Renal cortex interstitium (tissue), 11 donors: ENCODE results near the gene MRPS12. TPM values are rescaled to one million over a fixed set of nuclear protein-coding genes. Genes with fewer than 3 reads are reported as not detected.
"Not testable (repeated sequence)": the region's sequence is repeated elsewhere in the genome, so short reads cannot be mapped to it uniquely, and the experiment has no call there.

Experiments
- DNase-seq, 11 donors: peaks; one replicate each; pipeline ENCODE4 v3.0.0-alpha.2; 2013; ENCODE audit warnings: low read depth in 9 of 11, low spot score in 4 of 11; ENCODE audit errors: extremely low read depth in 1 of 11
- polyA plus RNA-seq, 3 donors: library from polyadenylated mRNA; unstranded; fragments of 120-200 nt; gene quantifications; one replicate each; pipeline ENCODE4 v1.2.1, GENCODE V29; 2013; ENCODE audit not compliant: insufficient read length in 3 of 3

Gene MRPS12
- polyA plus RNA-seq, 3 donors, result 15.2 to 27.4 (median 26.5) TPM

DNA sequence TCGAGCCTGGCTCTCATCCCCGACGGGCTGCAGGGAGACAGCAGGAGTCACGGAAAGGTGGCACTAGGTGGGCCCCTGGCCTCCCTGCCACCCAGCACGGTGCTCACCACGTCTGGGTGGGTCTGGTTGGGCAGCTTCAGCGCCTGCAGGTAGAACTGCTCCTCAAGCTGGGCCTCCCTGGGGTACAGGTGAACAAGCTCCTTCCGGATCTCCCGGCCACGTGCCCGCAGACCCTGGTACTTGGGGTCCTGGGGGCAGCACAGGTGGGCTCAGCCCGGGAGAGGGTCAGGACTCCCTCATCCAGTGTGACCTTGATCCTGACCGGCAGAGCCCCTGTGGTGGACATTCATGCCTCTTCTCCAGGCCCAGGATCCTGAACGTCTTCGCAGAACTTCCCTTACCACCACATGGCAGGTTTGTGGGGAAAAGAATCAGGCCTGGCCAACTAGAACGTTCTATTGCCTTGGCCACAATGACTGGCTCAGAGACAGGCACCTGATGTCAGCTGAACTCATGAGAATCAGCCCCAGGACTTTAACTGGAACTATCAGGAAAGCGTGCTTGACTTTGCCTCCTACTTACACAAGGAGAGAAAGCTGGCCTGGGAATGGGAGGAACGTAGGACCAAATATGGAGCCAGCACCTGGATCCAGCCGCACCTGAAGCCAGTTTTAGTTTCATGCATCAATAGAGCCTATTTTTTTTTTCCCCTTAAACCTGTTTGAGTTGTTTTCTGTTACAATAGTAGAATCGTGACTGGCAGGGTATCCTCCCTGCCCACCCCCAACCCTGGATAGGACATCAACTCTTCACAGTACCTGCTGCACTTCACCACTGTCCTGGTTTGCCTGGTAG, 9.1 kb upstream of the MRPS12 start:
- DNase-seq, result no peak

DNA sequence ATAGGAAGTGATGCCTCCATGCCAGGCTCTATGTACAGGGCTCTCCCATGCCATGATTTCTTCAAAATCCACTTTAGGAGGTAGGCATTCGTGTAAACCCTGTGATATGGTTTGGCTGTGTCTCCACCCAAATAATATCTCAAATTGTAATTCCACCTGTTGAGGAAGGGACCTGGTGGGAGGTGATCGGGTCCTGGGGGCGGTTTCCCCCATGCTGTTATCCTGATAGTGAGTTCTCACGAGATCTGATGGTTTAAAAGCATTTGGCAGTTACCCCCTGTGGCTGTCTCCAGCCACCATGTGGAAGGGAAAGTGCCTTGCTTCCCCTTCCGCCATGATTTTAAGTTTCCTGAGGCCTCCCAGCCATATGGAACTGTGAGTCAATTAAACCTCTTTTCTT, 8.3 kb upstream of the MRPS12 start:
- no peak for DNase-seq

DNA sequence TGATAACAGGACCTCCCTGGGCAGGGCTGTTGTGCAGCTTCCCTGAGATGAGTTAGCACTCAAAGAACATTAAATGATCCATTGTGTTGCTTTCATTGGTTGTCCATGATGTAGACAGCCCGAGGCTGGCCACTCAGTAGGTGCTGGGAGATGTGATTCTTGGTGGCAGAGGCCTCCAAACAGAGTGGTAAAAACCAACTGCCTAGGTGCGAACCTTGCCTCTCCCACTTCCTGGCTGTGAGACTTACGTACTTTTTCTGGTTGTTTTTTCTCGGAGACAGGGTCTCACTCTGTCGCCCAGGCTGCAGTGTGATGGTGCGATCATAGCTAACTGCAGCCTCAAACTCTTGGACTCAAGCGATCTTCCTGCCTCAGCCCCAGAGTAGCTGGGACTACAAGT, 6.4 kb upstream of the MRPS12 start:
- no peak for DNase-seq

DNA sequence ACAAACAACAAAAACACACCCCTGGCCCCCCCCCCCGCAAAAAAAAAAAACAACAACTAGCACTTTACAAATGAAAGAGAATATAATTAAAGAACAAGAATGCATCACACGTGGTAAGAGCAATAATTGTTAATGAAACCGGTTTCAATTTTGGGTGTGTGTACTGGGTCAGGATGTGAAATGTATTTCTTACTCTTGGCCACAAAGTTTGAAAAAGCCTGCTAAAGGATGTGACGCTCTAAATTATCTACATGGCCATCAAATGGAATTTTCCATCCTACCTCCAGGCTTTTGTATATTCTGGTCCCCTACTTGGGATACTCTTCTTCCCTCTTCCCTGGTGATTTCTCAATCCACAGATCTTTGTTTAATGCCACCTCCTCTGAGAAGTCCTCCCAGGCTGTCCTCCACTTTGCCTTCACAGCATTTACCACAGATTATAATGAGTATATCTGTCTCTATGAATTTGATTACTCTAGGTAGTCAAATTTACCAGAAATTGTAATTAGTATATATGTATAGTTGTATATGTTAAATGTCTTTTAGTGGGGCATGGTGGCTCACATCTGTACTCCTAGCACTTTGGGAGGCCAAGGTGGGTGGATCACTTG, 2.2 kb upstream of the MRPS12 start:
- DNase-seq, result no peak

DNA sequence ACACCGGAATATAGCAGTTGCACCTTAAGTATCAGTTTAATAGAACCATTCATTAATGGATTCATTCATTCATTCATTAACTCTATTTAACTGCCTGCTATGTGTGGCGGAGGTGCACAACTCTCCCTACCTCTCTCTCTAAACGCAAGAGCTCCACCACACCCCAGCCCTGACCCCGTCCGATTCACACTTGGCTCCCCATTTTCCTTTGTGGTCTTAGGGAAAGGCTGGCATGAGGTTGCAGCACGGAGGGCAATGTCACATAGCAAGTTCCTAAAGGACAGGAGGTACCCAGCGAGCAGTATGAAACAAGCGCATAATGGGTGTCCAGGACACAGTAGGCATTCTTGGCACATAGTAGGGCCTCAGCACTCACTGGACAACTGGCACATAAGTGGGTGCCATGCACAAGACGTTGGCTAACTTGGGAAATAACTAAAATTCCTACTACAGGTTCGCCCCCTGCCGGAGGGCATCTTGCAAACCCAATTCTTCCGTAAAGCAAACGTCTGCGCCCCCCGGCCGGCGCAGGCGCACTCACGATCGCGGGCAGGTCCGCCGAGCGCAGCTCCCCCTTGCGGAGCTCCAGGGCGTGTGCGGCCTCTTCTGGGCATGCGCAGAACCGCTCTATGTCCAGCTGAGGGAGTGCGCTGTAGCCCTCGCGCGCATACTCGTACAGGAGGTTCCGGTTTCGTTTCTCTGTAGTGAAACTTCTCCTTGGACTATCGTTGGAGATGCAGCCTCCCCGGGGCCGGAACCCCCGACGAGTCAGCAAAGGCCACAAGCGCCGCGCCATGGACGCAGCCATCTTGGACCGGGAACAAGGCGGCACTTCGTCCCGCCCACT, 592 bp upstream of the MRPS12 start, which contains the start of gene SARS2:
SARS2 (minus strand) TSS at position 835 of the 847 bp plus-strand sequence; CDS start at position 808, 27 bp downstream.
- DNase-seq, result peak in 10 of 11 donors; percentile 83 to 94 (median 89)

DNA sequence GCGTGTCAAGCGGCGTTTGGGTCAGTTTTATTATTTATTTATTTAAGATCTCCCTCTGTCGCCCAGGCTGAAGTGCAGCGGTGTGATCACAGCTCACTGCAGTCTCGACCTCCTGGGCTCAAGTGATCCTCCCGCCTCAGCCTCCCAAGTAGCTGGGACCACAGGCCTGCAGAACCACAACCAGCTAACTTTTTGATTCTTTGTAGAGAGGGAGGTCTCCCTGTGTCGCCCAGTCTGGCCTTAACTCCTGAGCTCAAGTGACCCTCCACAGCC, 713 bp downstream of the MRPS12 start:
- DNase-seq, result no peak

DNA sequence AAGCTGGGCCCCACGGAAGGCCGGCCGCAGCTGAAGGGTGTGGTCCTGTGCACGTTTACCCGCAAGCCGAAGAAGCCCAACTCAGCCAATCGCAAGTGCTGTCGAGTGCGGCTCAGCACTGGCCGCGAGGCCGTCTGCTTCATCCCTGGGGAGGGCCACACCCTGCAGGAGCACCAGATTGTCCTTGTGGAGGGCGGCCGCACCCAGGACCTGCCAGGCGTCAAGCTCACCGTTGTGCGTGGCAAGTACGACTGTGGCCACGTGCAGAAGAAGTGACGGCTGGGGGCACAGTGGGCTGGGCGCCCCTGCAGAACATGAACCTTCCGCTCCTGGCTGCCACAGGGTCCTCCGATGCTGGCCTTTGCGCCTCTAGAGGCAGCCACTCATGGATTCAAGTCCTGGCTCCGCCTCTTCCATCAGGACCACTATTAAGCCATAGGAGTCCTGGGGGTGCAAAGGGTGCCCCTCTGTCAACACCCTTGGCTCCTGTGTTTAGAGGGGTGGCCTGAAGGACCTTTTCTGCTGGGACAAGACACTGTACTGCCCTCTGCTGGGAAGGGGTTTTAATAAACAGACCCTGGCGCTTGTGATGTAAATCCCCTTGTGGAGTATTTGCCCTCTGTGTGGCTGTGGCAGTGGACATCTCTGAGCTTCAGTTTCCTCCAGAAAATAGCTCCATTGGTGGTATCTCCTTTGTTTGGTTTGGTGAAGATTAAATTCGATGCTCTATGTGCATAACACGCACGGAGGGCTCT, 1.9 kb downstream of the MRPS12 start:
- peak in 1 of 11 donors; percentile 32 for DNase-seq

DNA sequence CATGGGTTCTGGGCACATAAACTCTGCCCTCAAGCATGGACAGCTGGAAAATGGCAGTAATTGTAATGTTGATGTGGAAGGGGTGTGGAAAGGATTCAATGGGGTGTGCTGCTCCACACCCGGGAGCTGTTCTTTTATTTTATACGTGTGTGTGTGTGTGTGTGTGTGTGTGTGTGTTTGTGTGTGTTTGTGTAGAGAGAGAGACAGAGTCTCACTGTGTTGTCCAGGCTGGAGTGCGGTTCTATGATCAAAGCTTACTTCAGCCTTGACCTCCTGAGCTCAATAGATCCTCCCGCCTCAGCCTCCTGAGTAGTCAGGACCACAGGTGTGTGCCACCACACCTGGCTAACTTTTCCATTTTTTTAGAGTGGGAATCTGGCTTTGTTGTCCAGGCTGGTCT, 2.8 kb downstream of the MRPS12 start:
- DNase-seq, result no peak

DNA sequence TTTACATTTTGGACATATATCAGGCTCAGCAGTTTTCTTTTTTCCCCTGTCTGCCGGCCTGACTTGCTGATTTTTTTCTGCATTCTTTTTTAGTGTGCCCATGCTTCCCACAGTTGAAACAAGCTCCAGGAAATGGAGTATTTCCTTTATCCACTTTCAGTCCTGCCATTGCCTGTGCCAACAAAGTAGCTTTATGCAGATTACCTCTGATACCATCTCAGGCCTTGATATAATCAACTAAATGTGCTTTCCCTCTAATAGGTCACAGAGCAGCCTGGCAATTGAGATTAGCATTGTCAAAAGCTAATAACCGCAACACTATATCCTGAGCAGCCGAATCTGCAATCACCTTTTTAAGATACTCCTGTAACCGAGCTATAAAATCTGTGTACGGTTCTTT, 9.2 kb downstream of the MRPS12 start:
- DNase-seq, result no peak

DNA sequence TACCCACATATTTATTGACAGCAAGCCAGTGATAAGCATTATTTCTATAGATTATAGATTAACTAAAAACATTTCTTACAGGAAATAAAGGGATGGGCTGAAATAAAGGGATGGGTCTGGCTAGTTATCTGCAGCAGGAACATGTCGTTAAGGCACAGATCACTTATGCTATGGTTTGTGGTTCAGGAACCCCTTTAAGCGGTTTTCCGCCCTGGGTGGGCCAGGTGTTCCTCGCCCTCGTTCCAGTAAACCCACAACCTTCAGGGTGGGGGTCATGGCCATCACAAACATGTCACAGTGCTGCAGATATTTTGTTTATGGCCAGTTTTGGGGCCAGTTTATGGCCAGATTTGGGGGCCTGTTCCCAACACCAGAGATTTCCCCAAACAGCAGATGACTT, 10.7 kb downstream of the MRPS12 start:
- DNase-seq, result not testable (repeated sequence)

DNA sequence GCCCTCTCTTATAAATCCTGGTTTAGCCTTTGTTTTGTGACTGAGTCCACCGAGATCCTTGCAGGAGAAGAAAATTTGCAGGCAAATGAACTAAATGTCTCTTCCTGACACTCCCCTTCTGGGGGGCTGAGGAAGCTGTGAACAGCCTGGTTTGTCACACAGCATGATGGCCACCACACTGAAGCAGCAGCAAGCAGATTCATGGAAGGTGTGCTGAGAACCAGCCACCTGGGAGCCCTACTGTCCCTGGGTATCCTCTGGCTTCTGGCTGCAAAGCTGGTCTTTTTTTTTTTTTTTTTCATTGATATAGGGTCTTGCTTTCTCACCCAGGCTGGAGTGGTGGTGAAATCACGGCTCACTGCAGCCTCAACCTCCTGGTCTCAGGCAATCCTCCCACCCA, 11.2 kb downstream of the MRPS12 start:
- no peak for DNase-seq

DNA sequence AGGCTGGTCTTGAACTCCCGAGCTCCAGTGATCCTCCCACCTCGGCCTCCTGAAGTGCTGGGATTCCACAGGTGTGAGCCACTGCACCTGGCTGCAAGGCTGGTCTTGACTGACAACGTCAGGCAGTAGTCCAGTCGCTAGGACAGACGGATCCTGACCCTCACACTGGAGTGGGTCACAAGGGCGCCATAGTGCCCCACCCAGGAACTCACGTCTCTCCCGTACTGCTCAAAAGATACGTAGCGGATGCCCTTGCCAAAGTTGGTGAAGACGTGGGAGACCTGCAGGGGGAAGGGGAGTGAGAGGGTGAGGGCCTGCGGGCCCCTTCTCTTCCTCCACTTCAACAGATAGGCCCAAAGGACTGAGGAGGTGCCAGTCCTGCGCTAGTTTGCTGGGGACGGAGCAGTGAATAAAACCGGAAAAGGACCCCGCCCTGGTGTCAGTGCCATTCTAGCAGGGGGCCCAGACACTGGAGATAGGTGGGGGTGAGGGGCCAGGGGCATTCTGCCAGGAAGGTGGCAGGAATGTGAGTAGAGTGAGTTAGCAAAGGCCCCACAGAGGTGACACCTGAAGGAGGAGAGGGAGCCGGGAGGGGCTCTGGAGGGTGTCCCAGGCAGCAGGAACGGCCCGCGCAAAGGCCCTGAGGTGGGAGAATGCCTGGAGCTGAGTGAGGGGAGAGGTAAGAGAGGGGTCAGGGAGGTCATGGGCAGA, 11.9 kb downstream of the MRPS12 start:
- no peak for DNase-seq

DNA sequence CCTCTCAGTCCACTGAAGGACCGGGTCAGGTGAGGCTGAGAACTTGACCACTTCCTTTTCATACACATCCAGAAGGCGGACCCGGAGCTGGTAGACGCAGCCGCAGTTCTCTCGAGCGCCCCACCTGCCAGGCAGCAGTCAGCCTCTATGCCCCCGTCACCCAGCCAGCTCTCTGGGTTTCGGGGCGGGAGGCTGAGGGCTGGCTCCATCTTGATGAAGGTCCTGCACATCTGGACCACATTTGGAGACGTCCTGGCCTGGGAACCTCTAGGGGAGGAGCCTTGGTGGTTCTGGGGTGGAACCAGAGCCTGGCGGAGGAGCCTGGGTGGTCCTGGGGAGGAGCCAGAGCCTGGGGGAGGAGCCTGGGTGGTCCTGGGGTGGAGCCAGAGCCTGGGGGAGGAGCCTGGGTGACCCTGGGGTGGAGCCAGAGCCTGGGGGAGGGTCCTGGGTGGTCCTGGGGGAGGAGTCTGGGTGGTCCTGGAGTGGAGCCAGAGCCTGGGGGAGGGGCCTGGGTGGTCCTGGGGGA, 14.3 kb downstream of the MRPS12 start:
- no peak for DNase-seq

DNA sequence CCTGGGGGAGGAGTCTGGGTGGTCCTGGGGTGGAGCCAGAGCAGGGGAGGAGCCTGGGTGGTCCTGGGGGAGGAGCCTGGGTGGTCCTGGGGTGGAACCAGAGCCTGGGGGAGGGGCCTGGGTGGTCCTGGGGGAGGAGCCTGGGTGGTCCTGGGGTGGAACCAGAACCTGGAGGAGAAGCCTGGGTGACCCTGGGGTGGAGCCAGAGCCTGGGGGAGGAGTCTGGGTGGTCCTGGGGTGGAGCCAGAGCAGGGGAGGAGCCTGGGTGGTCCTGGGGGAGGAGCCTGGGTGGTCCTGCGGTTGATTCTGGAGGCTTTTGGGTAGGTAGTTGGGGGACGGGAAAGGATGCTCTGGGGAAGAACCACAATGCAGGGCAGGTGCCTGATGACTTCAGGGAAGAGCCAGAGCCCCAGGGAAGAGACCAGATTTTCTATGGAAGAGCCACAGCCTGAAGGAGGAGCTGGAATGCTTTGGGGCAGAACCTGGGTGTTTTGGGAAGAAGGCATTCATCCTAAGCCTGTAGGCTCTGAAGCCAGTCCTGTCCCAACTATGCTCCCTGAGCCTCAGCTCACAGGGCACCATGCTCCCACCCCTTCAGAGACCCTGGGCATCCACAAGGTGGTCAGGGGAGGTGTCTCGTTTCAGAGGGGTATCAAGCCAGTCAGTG, 15.0 kb downstream of the MRPS12 start:
- DNase-seq, result no peak

DNA sequence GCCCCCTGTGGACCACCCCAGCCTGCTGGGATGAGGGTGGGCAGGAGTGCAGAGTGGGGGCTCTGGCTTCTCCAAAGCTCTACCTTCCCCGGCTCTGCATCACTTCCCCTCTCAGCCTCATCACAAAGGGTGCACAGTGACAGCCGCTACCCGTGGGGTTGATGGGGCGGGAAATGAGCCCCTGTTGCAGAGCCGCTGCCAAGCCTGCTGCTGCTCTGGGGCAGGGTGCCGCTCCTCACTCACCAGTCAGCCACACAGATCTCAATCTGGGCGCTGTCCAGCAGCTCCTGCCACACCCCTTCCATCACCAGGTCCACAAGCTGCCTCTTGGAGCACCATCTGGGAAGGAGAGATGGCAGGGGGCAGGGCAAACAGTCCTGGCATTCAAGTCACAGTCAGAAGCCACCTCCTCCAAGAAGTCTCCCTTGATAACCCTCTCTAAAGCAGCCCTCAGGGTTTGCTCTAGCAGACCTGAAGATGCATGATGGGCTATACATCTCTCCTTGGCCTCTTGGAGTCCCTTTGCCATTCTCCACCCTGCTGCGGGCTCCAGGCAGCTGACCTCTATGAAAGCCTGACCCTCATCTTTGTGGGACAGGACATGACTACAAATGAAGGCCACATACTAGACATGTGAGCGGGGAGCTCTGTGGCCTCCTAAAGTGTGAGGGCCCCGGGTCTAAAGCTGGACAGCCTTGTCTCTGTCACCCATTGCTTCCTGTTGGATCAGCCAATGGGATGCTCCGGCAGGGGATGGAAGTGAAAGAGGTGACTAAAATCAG, 15.7 kb downstream of the MRPS12 start:
- DNase-seq, result no peak

DNA sequence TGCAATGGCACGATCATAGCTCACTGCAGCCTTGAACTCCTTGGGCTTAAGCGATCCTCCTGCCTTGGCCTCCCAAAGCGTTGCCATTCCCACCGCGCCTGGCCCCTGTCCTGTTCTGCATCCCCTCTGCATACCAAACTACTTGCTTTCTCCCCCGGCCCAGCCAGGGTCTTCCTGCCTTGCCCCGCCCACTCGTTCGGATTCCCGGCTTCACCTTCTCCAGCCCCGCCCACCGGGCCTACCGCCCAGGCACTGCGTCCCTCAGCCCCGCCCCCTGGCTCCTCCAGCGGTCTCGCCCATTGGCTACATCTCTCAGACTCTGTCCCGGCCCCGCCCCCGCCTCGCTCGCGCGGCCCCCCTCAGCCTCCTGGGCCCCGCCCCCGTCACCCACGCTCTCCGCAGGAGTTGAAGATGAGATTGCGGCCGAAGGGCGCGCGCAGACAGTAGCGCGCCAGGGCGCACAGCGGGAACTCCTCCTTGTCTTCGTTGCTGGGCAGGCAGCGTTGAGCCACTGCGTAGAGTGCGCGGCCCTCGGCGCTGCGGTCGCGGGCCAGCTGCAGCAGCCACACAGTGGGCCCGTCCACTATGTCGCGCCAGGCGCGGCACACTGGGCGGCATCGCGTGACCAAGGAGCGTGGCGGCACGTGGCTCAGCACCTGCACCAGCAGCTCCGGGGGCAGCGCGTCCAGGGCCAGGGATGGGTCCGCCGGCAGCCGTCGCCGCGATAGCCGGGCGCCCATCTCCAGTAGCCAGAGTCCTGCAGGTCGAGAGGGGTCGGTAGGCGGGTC, 19.0 kb downstream of the MRPS12 start:
- DNase-seq, result peak; percentile 58 to 85 (median 76)
